Mesendoderm (in vitro differentiated cells): ENCODE data around the gene DLG5. TPM values are rescaled to one million over a fixed set of nuclear protein-coding genes. Genes with fewer than 3 reads are reported as not detected.

Experiments used
- DNase-seq: peaks from one replicate; pipeline ENCODE4 v3.0.0; 2013
- H2AK5ac ChIP-seq: 2 replicates; pipeline ENCODE4 v1.6.1; 2013; ENCODE audit warnings: low read length, inconsistent platforms
- H2BK120ac ChIP-seq: 2 replicates; pipeline ENCODE4 v1.6.1; 2013; ENCODE audit warnings: low read depth, mild to moderate bottlenecking, low read length, moderate library complexity, mixed read lengths
- H2BK15ac ChIP-seq: replicated peaks from 2 replicates; pipeline ENCODE4 v1.6.1; 2013; ENCODE audit warnings: low read depth, mild to moderate bottlenecking, moderate library complexity
- H2BK5ac ChIP-seq: 2 replicates; pipeline ENCODE4 v1.6.1; 2013; ENCODE audit warnings: low read length, inconsistent platforms
- H3K18ac ChIP-seq: 2 replicates; pipeline ENCODE4 v1.6.1; 2013; ENCODE audit warnings: mild to moderate bottlenecking, low read length, mixed read lengths
- H3K23ac ChIP-seq: one replicate; pipeline ENCODE4 v1.6.1; 2013; ENCODE audit warnings: low read length
- H3K27ac ChIP-seq: 2 replicates; pipeline ENCODE4 v1.5.1; 2013; ENCODE audit warnings: low read depth, mild to moderate bottlenecking, inconsistent platforms, low read length, moderate library complexity
- H3K27me3 ChIP-seq: 2 replicates; pipeline ENCODE4 v1.6.1; 2013; ENCODE audit warnings: low read length, control low read depth, mild to moderate bottlenecking, inconsistent platforms; ENCODE audit not compliant: insufficient read depth, poor library complexity
- H3K36me3 ChIP-seq: 2 replicates; pipeline ENCODE4 v1.6.1; 2013; ENCODE audit warnings: low read length, inconsistent platforms; ENCODE audit not compliant: control insufficient read depth, insufficient read depth
- H3K4ac ChIP-seq: one replicate; pipeline ENCODE4 v1.6.1; 2013; ENCODE audit warnings: low read depth, mild to moderate bottlenecking, low read length, moderate library complexity
- H3K4me1 ChIP-seq: 2 replicates; pipeline ENCODE4 v1.6.1; 2013; ENCODE audit warnings: low read depth, low read length, inconsistent platforms; ENCODE audit not compliant: control insufficient read depth
- H3K4me2 ChIP-seq: 2 replicates; pipeline ENCODE4 v1.6.1; 2013; ENCODE audit warnings: low read length
- H3K4me3 ChIP-seq: 2 replicates; pipeline ENCODE4 v1.5.1; 2013; ENCODE audit warnings: mild to moderate bottlenecking, low read length
- H3K56ac ChIP-seq: one replicate; pipeline ENCODE4 v1.6.1; 2013; ENCODE audit warnings: low read length
- H3K79me1 ChIP-seq: 2 replicates; pipeline ENCODE4 v1.6.1; 2013; ENCODE audit warnings: low read length, inconsistent platforms
- H3K79me2 ChIP-seq: 2 replicates; pipeline ENCODE4 v1.6.1; 2013; ENCODE audit warnings: mild to moderate bottlenecking, low read length; ENCODE audit not compliant: control insufficient read depth, insufficient read depth
- H3K9ac ChIP-seq: 2 replicates; pipeline ENCODE4 v1.6.1; 2013; ENCODE audit warnings: low read length, inconsistent platforms
- H4K5ac ChIP-seq: one replicate; pipeline ENCODE4 v1.6.1; 2013; ENCODE audit warnings: low read length
- H4K8ac ChIP-seq: one replicate; pipeline ENCODE4 v1.6.1; 2013; ENCODE audit warnings: low read depth, mild to moderate bottlenecking, control low read depth, low read length, moderate library complexity
- WGBS: extraction: QIAGEN DNeasy Blood & Tissue Kit; methylation state at CpG from one replicate; pipeline ENCODE4 v1.1.7; 2013; ENCODE audit warnings: low lambda C conversion rate, missing lambda C conversion rate; ENCODE audit not compliant: insufficient coverage; ENCODE audit errors: extremely low coverage; 5-methylcytosine and 5-hydroxymethylcytosine counted together
- small RNA-seq: library from polyadenylated mRNA; stranded (forward); fragments of <200 nt; extraction: miRNeasy Mini kit (QIAGEN cat#:217004); gene quantifications from one replicate; pipeline ENCODE3, GENCODE V24; 2013; ENCODE audit not compliant: insufficient read depth

Gene DLG5

GRCh38 chr10:77746047-77746707 is 180.4 kb downstream of the DLG5 start:
- Histone ChIP-seq H3K79me1 (no peaks in the 10 kb centered on the region), H3K23ac (no peak overlapping the region), H4K5ac (no peak overlapping the region), H3K56ac (no peak overlapping the region), H3K4ac (no peak overlapping the region), H3K9ac (no peak overlapping the region), H4K8ac (no peak overlapping the region), H2BK120ac (no peak overlapping the region), H3K18ac (no peak overlapping the region), H3K79me2 (no peaks in the 10 kb centered on the region), H3K36me3 (no peaks in the 10 kb centered on the region), H3K27ac (no peak overlapping the region), H3K27me3 (no peaks in the 10 kb centered on the region), H2AK5ac (no peak overlapping the region), H3K4me2 (no peak overlapping the region), H2BK5ac (no peak overlapping the region), H3K4me3 (no peak overlapping the region), H2BK15ac (no peak overlapping the region), H3K4me1 (no peaks in the 10 kb centered on the region)
- no peak for DNase-seq
- no CpG with 5 or more reads among the region's 13 CpGs for WGBS

DNA sequence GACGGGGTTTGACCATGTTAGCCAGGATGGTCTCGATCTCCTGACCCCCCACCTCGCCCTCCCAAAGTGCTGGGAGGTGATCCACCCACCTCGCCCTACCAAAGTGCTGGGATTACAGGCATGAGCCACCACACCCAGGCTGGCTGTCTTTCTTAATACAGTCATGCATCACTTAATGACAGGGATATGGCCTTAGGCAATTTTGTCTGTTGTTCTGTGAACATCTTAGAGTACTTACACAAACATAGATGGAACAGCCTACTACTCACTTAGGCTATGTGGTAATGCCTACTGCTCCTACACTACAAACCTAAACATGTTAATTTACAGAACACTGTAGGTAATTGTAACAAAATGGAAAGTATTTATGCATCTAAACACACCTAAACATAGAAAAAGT is 182.3 kb downstream of the DLG5 start:
- Histone ChIP-seq H3K4me3 (no peak overlapping the region), H3K56ac (no peak overlapping the region), H3K9ac (no peak overlapping the region), H2BK120ac (no peak overlapping the region), H3K4me1 (no peaks in the 10 kb centered on the region), H2AK5ac (no peak overlapping the region), H3K27ac (no peak overlapping the region), H3K23ac (no peak overlapping the region), H2BK15ac (no peak overlapping the region), H4K5ac (no peak overlapping the region), H3K36me3 (no peaks in the 10 kb centered on the region), H2BK5ac (no peak overlapping the region), H3K4me2 (no peak overlapping the region), H3K4ac (no peak overlapping the region), H3K18ac (no peak overlapping the region), H3K27me3 (no peaks in the 10 kb centered on the region), H3K79me2 (no peaks in the 10 kb centered on the region), H3K79me1 (no peaks in the 10 kb centered on the region), H4K8ac (no peak overlapping the region)
- WGBS = no CpG with 5 or more reads among the region's 4 CpGs
- DNase-seq = no peak

- Histone ChIP-seq H3K27ac (no peak overlapping the region), H3K79me1 (no peaks in the 10 kb centered on the region), H4K8ac (no peak overlapping the region), H3K36me3 (no peaks in the 10 kb centered on the region), H3K4me2 (no peak overlapping the region), H3K23ac (no peak overlapping the region), H3K4ac (no peak overlapping the region), H2BK120ac (no peak overlapping the region), H3K79me2 (no peaks in the 10 kb centered on the region), H3K56ac (no peak overlapping the region), H2BK15ac (no peak overlapping the region), H3K27me3 (no peaks in the 10 kb centered on the region), H4K5ac (no peak overlapping the region), H3K4me3 (no peak overlapping the region), H3K4me1 (no peaks in the 10 kb centered on the region), H3K9ac (no peak overlapping the region), H2AK5ac (no peak overlapping the region), H3K18ac (no peak overlapping the region), H2BK5ac (no peak overlapping the region)
- DNase-seq = no peak
- WGBS = no CpG with 5 or more reads among the region's 5 CpGs
Measured at GRCh38 chr10:77742172-77742571, 184.4 kb downstream of the DLG5 start.

DNA sequence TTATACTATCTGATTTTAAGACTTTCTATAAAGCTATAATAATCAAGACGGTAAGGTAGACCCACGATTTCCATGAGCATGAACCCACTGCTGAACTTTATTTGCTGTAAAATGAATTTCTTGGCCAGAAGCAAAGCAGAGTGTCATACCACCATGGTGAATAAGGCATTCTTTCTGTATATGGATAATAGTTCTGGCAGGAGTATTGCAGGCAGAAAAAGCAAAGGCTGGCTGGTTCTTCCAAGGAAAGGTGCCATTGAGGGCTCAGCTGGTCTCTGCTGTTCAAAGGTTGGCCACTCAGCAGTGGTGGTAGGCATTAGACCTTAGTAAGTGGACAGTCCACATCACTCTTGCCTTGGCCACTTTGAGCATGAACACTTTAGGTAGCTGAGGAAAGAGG is 184.8 kb downstream of the DLG5 start:
- no peak overlapping the region for H3K56ac ChIP-seq
- H3K4ac ChIP-seq = no peak overlapping the region
- no peak for DNase-seq
- H3K4me3 ChIP-seq = no peak overlapping the region
- H3K27me3 ChIP-seq = no peaks in the 10 kb centered on the region
- no peak overlapping the region for H3K4me2 ChIP-seq
- no peak overlapping the region for H2AK5ac ChIP-seq
- no peak overlapping the region for H4K8ac ChIP-seq
- H3K4me1 ChIP-seq = no peaks in the 10 kb centered on the region
- no CpG with 5 or more reads among the region's 2 CpGs for WGBS
- no peak overlapping the region for H3K27ac ChIP-seq
- H3K18ac ChIP-seq = no peak overlapping the region
- no peaks in the 10 kb centered on the region for H3K79me1 ChIP-seq
- no peak overlapping the region for H3K9ac ChIP-seq
- no peak overlapping the region for H2BK15ac ChIP-seq
- no peak overlapping the region for H3K23ac ChIP-seq
- no peaks in the 10 kb centered on the region for H3K36me3 ChIP-seq
- H3K79me2 ChIP-seq = no peaks in the 10 kb centered on the region
- no peak overlapping the region for H4K5ac ChIP-seq
- no peak overlapping the region for H2BK120ac ChIP-seq
- no peak overlapping the region for H2BK5ac ChIP-seq

Small RNA genes lying within 50 kb of the gene (small RNA-seq; reads per million reads assigned to genes)
- gene RF00017 = not detected
- not detected for gene RN7SL284P
- gene RNU6-1266P = not detected
